PC-9 (cell line): Measurements from ENCODE around the gene PSME1.

Experiments used
- EZH2 ChIP-seq: fragments of 200-600 bp; sonication (generic); IDR thresholded peaks from 2 replicates; pipeline ENCODE4 v1.8.0; 2017; ENCODE audit warnings: antibody characterized with exemption, low read depth
- TF ChIP-seq, protein P1 (sequence below): fragments of 200-600 bp; sonication (generic); conservative IDR thresholded peaks from 2 replicates; pipeline ENCODE4 v1.6.1; 2017; ENCODE audit warnings: mixed run types, antibody characterized with exemption, mild to moderate bottlenecking, moderate library complexity

DNA sequence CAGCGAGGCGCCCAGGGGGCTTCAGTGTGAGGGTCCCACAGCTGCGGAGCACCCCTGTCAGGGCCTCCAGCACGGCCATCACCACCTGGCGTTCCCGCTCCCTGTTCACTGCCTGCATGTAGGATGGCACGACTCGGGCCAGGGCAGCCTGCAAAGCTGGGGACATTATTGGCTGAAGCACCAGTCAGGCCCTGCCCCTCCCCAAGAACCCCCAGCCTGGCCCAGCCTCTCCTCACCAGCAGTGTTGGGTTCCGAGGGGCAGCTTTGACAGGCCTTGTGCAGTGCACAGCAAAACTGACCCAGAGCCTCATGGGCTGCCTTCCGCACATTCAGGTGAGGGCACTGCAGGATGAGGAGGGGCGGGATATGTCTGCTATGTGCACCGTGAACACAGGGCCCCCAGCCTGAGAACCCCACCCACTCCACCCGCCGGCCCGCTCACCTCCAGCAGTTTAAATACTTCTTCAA is 47.1 kb downstream of the PSME1 start:
- TF ChIP-seq, protein P1, sequence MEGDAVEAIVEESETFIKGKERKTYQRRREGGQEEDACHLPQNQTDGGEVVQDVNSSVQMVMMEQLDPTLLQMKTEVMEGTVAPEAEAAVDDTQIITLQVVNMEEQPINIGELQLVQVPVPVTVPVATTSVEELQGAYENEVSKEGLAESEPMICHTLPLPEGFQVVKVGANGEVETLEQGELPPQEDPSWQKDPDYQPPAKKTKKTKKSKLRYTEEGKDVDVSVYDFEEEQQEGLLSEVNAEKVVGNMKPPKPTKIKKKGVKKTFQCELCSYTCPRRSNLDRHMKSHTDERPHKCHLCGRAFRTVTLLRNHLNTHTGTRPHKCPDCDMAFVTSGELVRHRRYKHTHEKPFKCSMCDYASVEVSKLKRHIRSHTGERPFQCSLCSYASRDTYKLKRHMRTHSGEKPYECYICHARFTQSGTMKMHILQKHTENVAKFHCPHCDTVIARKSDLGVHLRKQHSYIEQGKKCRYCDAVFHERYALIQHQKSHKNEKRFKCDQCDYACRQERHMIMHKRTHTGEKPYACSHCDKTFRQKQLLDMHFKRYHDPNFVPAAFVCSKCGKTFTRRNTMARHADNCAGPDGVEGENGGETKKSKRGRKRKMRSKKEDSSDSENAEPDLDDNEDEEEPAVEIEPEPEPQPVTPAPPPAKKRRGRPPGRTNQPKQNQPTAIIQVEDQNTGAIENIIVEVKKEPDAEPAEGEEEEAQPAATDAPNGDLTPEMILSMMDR = no peak
- no peak for TF ChIP-seq EZH2
